Ovary (tissue), 9 donors: ENCODE data around the gene AP3S2. TPM values are rescaled to one million over a fixed set of nuclear protein-coding genes. Genes with fewer than 3 reads are reported as not detected.

Source experiments
- DNase-seq, 5 donors: peaks; one replicate each; pipeline ENCODE4 v3.0.0-alpha.2; 2019 to 2020
- H3K27ac ChIP-seq, 2 donors: fragments of 200-600 bp; one replicate each; pipeline versions ENCODE4 v1.5.1 to v1.8.0; 2019 to 2022
- H3K27me3 ChIP-seq: fragments of 200-600 bp; one replicate; pipeline ENCODE4 v1.8.0; 2022
- H3K36me3 ChIP-seq: fragments of 200-600 bp; sonication (generic); one replicate; pipeline ENCODE4 v1.5.1; 2019
- H3K4me1 ChIP-seq: one replicate; pipeline ENCODE4 v1.8.1; 2013; ENCODE audit warnings: mild to moderate bottlenecking, moderate library complexity; ENCODE audit not compliant: insufficient read depth
- H3K4me3 ChIP-seq: fragments of 200-600 bp; sonication (generic); one replicate; pipeline ENCODE4 v1.5.1; 2017
- H3K9me3 ChIP-seq, 2 donors: fragments of 200-600 bp in 1 of 2; sonication (generic) in 1 of 2; one replicate each; pipeline versions ENCODE4 v1.5.1 to v1.8.1; 2013 to 2019; ENCODE audit warnings: mild to moderate bottlenecking in 1 of 2, moderate library complexity in 1 of 2
- EP300 ChIP-seq: sonication (generic); formaldehyde crosslinking; IDR thresholded peaks from one replicate; pipeline ENCODE4 v1.6.1; 2017; ENCODE audit warnings: antibody characterized with exemption
- POLR2A ChIP-seq: fragments of 450-650 bp; IDR thresholded peaks from one replicate; pipeline ENCODE4 v1.6.1; 2017; ENCODE audit warnings: antibody characterized with exemption, mild to moderate bottlenecking, moderate library complexity
- whole genome bisulfite sequencing, 3 donors: extraction: QIAGEN DNeasy Blood & Tissue Kit in 1 of 3; methylation state at CpG; one replicate each; pipeline versions ENCODE4 v1.1.5 to v1.1.7; 2013 to 2017; 5-methylcytosine and 5-hydroxymethylcytosine counted together
- intact Hi-C, 4 donors: fragments of 100-400 bp; cut with DNase I; formaldehyde crosslinking; loops; one replicate each; pipeline versions ENCODE4 v1.11.0 to v1.15.1; 2022 to 2023
- polyA plus RNA-seq, 2 donors: library from polyadenylated mRNA; stranded (reverse); fragments of 200-250 nt in 1 of 2; fragments of 350-450 nt in 1 of 2; fragmentation: Illumina TruSeq in 1 of 2; extraction: RNeasy Lipid Tissue Mini Kit (QIAGEN cat#74804) in 1 of 2; gene quantifications; one replicate each; pipeline ENCODE4 v1.2.3, GENCODE V29; 2013 to 2014
- total RNA-seq, 7 donors: library from RNA; depleted of rRNA in 2 of 7; stranded (reverse); fragments of >200 nt in 2 of 7; fragmentation: NEBNext Ultra II Directional in 3 of 7; extraction: Animal tissue kit (Norgen Biotek cat#: 25700) in 3 of 7; gene quantifications; one replicate each; pipeline versions ENCODE4 v1.1.0 to v1.2.4, GENCODE V29; 2016 to 2023
- TF ChIP-seq, protein P1 (sequence below), 3 donors: fragments of 450-650 bp in 2 of 3; fragments of 200-600 bp in 1 of 3; IDR thresholded peaks; one replicate each; pipeline versions ENCODE4 v1.5.1 to v1.8.0; 2016 to 2022; ENCODE audit warnings: antibody characterized with exemption in 3 of 3, mild to moderate bottlenecking in 1 of 3
- donor health status: DM: no; HTN: no; CAD: no; lungs with moderate emphysema.
- donor health status: DM: no; HTN: no; CAD: no.
- donor health status: Bipolar disorder and iron deficiency.
- donor health status: DM: yes; HTN: yes; CAD: no.
- donor health status: DM: no; HTN: no; CAD: no.
- donor health status: DM: yes; HTN: yes; CAD: no.

Gene AP3S2
- total and polyA plus RNA-seq, 9 donors: 15.3 to 57.1 (median 30.7) TPM

DNA sequence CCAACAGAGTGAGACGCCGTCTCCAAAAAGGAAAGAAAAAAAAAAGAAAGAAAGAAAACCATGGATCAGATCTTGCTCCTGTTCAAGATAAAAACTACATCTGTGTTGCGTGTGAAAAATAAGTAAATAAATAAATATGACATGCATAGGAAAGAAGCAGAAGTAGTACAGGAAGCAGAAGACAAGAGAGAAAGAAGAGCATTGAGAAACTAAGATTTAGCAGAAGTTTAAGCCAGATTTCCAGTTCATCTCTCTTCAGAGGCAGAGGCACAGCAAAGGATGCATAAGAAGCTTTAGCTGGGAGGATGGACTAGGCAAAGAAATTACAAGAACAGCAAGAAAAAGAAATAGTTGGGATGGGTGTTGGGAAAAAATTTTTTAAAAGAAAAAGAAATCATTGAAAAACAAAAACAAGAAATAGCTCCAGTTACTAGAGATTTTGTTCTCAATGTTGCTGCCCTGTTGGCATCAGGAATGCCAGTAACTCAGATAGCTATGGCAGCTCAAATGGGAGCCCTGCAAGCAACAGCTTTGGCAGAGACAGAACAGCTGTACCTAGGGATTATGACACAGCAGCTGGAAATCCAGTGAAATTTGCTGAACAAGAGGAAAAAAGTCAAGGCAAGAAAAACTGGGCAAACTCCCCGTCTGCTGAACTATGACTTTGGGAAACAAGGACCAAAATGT, 17.3 kb downstream of the AP3S2 start:
- Histone ChIP-seq H3K4me3 (no peak overlapping the region), H3K36me3 (no peaks in the 10 kb centered on the region), H3K27me3 (no peaks in the 10 kb centered on the region), H3K4me1 (peaks cover 4% of the 10 kb centered on the region), H3K9me3 (no peaks in the 10 kb centered on the region), H3K27ac (no peak overlapping the region)
- TF ChIP-seq POLR2A (no peak), EP300 (no peak)
- TF ChIP-seq, protein P1, sequence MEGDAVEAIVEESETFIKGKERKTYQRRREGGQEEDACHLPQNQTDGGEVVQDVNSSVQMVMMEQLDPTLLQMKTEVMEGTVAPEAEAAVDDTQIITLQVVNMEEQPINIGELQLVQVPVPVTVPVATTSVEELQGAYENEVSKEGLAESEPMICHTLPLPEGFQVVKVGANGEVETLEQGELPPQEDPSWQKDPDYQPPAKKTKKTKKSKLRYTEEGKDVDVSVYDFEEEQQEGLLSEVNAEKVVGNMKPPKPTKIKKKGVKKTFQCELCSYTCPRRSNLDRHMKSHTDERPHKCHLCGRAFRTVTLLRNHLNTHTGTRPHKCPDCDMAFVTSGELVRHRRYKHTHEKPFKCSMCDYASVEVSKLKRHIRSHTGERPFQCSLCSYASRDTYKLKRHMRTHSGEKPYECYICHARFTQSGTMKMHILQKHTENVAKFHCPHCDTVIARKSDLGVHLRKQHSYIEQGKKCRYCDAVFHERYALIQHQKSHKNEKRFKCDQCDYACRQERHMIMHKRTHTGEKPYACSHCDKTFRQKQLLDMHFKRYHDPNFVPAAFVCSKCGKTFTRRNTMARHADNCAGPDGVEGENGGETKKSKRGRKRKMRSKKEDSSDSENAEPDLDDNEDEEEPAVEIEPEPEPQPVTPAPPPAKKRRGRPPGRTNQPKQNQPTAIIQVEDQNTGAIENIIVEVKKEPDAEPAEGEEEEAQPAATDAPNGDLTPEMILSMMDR (IDR thresholded peaks at IDR 0.05): no peak
- 77 to 87% (median 82%) methylated on average over 4 of the region's 4 CpGs for WGBS, 3 donors
- no peak for DNase-seq
- intact Hi-C loops: loop anchor here in 3 of 4 donors (5.0 to 10.0 kb wide), 3 partner anchors 102 to 114 kb away; partner anchors contain the start of gene MESP2 (in 1 of the 3)

DNA sequence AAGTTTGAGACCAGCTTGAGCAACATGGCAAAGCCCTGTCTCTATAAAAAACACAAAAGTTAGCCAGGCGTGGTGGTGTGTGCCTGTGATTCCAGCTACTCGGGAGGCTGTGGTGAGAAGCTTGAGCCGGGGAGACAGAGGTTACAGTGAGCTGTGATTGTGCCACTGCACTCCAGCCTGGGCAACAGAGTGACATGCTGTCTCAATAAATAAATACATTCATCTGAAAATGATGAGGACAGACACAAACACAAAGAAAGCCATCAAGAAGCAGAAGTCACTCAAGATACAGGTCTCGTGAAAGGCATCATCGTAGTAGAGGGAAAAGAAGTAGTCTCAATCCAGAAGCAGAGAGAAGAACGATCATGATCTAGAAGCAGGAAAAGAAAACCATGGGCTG, 18.1 kb downstream of the AP3S2 start:
- no peak for DNase-seq
- Histone ChIP-seq H3K36me3 (no peaks in the 10 kb centered on the region), H3K27me3 (no peaks in the 10 kb centered on the region), H3K4me3 (no peak overlapping the region), H3K4me1 (peaks cover 4% of the 10 kb centered on the region), H3K9me3 (no peaks in the 10 kb centered on the region), H3K27ac (no peak overlapping the region)
- intact Hi-C loops: loop anchor here (2.0 to 10.0 kb wide), 4 partner anchors 101 to 117 kb away; partner anchors contain the start of gene MESP2 (in 1 of the 4)
- TF ChIP-seq EP300 (no peak), POLR2A (no peak)
- TF ChIP-seq, protein P1 (IDR thresholded peaks at IDR 0.05): no peak
- 94 to 96% (median 96%) methylated on average over 6 of the region's 6 CpGs for WGBS, 3 donors

DNA sequence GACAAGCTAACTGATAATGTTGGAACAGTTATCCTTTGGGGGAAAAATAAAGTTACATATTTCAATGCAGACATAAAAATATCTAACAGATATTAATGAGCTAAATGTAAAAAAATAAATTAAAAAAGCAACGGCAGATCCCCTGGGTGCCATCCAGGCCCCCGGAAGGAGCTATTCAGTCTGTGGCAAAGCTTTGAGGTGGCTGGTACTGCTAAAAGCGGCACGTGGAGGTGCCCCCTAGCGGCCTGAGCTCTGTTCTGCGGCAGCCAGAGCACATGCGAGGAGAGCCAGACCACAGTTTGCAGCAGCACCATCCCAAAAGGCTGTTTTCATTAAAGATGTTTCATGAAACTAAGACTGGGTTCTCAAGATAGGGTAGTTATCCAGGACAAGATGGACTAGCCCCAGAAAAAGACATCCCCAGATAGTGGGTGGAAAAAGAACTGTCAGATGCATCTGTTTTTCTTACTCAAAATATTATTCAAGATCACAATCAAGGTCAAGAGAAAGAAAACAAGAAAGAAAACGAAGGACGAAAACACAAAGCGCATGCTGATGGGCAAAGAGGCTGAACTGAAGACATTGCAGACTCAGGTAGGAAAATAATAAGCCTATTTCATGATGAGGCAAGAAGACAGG, 18.7 kb downstream of the AP3S2 start:
- Histone ChIP-seq H3K4me3 (no peak overlapping the region), H3K9me3 (no peaks in the 10 kb centered on the region), H3K36me3 (no peaks in the 10 kb centered on the region), H3K27me3 (no peaks in the 10 kb centered on the region), H3K27ac (no peak overlapping the region), H3K4me1 (peaks cover 4% of the 10 kb centered on the region)
- TF ChIP-seq EP300: no peak
- TF ChIP-seq, protein P1 (IDR thresholded peaks at IDR 0.05): peak; percentile 53 to 66 (median 66)
- TF ChIP-seq POLR2A: no peak
- WGBS, 3 donors: 11 to 22% (median 17%) methylated on average over 10 of the region's 10 CpGs
- DNase-seq: peak; percentile 70 to 86 (median 81)
- intact Hi-C loops: loop anchor here (2.0 to 10.0 kb wide), 4 partner anchors 100 to 116 kb away; partner anchors contain the start of gene MESP2 (in 1 of the 4)

DNA sequence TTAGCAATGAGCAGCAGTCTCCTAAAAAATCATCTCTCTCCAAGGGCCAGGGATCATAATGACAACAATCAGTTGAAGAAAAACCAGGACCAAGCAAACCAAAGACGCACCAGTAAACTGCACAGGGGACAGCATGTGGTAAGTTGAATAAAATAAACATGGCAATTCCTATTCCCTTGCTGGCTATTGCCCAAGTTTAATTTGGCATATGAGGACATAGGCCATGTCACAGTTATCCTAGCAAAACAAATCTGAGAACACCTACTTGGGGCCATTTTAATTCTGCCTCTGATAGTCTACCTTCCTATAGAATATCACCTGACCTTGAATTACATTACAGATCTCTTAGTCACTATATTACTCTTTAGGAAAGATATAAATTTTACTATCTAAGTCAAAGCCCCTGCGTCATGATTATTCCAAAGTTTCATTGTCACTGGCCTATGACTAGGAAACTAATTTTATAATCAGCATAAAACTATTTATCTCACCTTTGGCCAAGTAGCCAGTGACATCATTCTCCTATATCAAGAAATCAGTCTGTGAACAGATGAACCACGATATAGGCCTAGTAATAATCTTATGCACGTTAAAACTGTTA, 23.0 kb downstream of the AP3S2 start:
- DNase-seq: no peak
- H3K27ac ChIP-seq: no peak overlapping the region
- 89 to 94% (median 90%) methylated on average over 4 of the region's 4 CpGs for WGBS, 3 donors
- no peaks in the 10 kb centered on the region for H3K9me3 ChIP-seq
- H3K4me1 ChIP-seq: no peaks in the 10 kb centered on the region
- intact Hi-C loops: loop anchor here in 2 of 4 donors (10.0 kb wide), 2 partner anchors 96 to 106 kb away; partner anchors contain the start of gene MESP2 (in 1 of the 2)
- H3K27me3 ChIP-seq: no peaks in the 10 kb centered on the region
- H3K4me3 ChIP-seq: no peak overlapping the region
- H3K36me3 ChIP-seq: no peaks in the 10 kb centered on the region
- no peak for TF ChIP-seq POLR2A
- no peak for TF ChIP-seq EP300
- TF ChIP-seq, protein P1 (IDR thresholded peaks at IDR 0.05): no peak
